Measurements from ENCODE around the gene PUSL1.

The PUSL1 gene

GRCh38 chr1:1278620-1279019 is 29.8 kb upstream of the PUSL1 start:
- H3K4me1 ChIP-seq (ENCODE audit: control insufficient read depth, low read length) = peaks cover 9% of the 10 kb centered on the region
- no peak for TF ChIP-seq CTCF (IDR thresholded peaks at IDR 0.05; ENCODE audit: low read depth, low read length, poor library complexity, severe bottlenecking)
- TF ChIP-seq EZH2phosphoT487 (IDR thresholded peaks at IDR 0.05; ENCODE audit: borderline replicate concordance, low read length) = no peak
- no peak overlapping the region for H3K27ac ChIP-seq (ENCODE audit: low read depth, low read length)
- H3F3A ChIP-seq (ENCODE audit: control insufficient read depth, insufficient read depth) = no peaks in the 10 kb centered on the region
- no peak overlapping the region for H3K4me2 ChIP-seq (ENCODE audit: low read length)
- H3K9me3 ChIP-seq (ENCODE audit: control insufficient read depth, insufficient read depth, low read length) = no peaks in the 10 kb centered on the region
- H3K79me2 ChIP-seq (ENCODE audit: control insufficient read depth, low read length) = peaks cover 6% of the 10 kb centered on the region
- H3K9me2 ChIP-seq (replicated peaks; ENCODE audit: control insufficient read depth, low read length) = no peaks in the 10 kb centered on the region
- H3K4me3 ChIP-seq (ENCODE audit: low read length) = no peak overlapping the region
- H3K27me3 ChIP-seq (ENCODE audit: control insufficient read depth, low read length) = no peaks in the 10 kb centered on the region
- H4K20me1 ChIP-seq (ENCODE audit: control insufficient read depth, insufficient read depth, low read depth, low read length) = no peaks in the 10 kb centered on the region
- H3K36me3 ChIP-seq (ENCODE audit: control insufficient read depth, low read length) = no peaks in the 10 kb centered on the region

GRCh38 chr1:1279028-1279427 is 29.4 kb upstream of the PUSL1 start:
- no peak overlapping the region for H3K4me3 ChIP-seq (ENCODE audit: low read length)
- H3K9me3 ChIP-seq (ENCODE audit: control insufficient read depth, insufficient read depth, low read length) = no peaks in the 10 kb centered on the region
- H3K27me3 ChIP-seq (ENCODE audit: control insufficient read depth, low read length) = no peaks in the 10 kb centered on the region
- no peak overlapping the region for H3K27ac ChIP-seq (ENCODE audit: low read depth, low read length)
- H4K20me1 ChIP-seq (ENCODE audit: control insufficient read depth, insufficient read depth, low read depth, low read length) = no peaks in the 10 kb centered on the region
- no peak overlapping the region for H3K4me2 ChIP-seq (ENCODE audit: low read length)
- peaks cover 9% of the 10 kb centered on the region for H3K4me1 ChIP-seq (ENCODE audit: control insufficient read depth, low read length)
- no peaks in the 10 kb centered on the region for H3K36me3 ChIP-seq (ENCODE audit: control insufficient read depth, low read length)
- H3K9me2 ChIP-seq (replicated peaks; ENCODE audit: control insufficient read depth, low read length) = no peaks in the 10 kb centered on the region
- TF ChIP-seq EZH2phosphoT487 (IDR thresholded peaks at IDR 0.05; ENCODE audit: borderline replicate concordance, low read length) (no peak), CTCF (IDR thresholded peaks at IDR 0.05; ENCODE audit: low read depth, low read length, poor library complexity, severe bottlenecking) (no peak)
- H3K79me2 ChIP-seq (ENCODE audit: control insufficient read depth, low read length) = peaks cover 5% of the 10 kb centered on the region
- no peaks in the 10 kb centered on the region for H3F3A ChIP-seq (ENCODE audit: control insufficient read depth, insufficient read depth)

- TF ChIP-seq CTCF (IDR thresholded peaks at IDR 0.05; ENCODE audit: low read depth, low read length, poor library complexity, severe bottlenecking) (no peak), EZH2phosphoT487 (IDR thresholded peaks at IDR 0.05; ENCODE audit: borderline replicate concordance, low read length) (no peak)
- Histone ChIP-seq H3K9me3 (ENCODE audit: control insufficient read depth, insufficient read depth, low read length) (no peaks in the 10 kb centered on the region), H3K9me2 (replicated peaks; ENCODE audit: control insufficient read depth, low read length) (no peaks in the 10 kb centered on the region), H3K27me3 (ENCODE audit: control insufficient read depth, low read length) (no peaks in the 10 kb centered on the region), H3K4me3 (ENCODE audit: low read length) (no peak overlapping the region), H3F3A (ENCODE audit: control insufficient read depth, insufficient read depth) (no peaks in the 10 kb centered on the region), H3K4me2 (ENCODE audit: low read length) (no peak overlapping the region), H3K36me3 (ENCODE audit: control insufficient read depth, low read length) (no peaks in the 10 kb centered on the region), H3K27ac (ENCODE audit: low read depth, low read length) (no peak overlapping the region), H3K4me1 (ENCODE audit: control insufficient read depth, low read length) (no peaks in the 10 kb centered on the region), H4K20me1 (ENCODE audit: control insufficient read depth, insufficient read depth, low read depth, low read length) (no peaks in the 10 kb centered on the region), H3K79me2 (ENCODE audit: control insufficient read depth, low read length) (no peaks in the 10 kb centered on the region)
Measured at GRCh38 chr1:1280782-1281481, 27.5 kb upstream of the PUSL1 start.

All from DOHH2 (cell line).